Mesenchymal stem cell (in vitro differentiated cells and primary cell): ENCODE data around the gene CAMTA1.
A peak's percentile ranks its signal among the peaks of the same experiment; 100 is the strongest.

Source experiments
- DNase-seq: peaks from one replicate; pipeline ENCODE4 v3.0.0-alpha.2; 2013
- H2AFZ ChIP-seq: one replicate; pipeline ENCODE4 v1.6.1; 2013; ENCODE audit warnings: low read depth, mild to moderate bottlenecking, control low read depth, inconsistent platforms, low read length, moderate library complexity
- H2AK5ac ChIP-seq: 2 replicates; pipeline ENCODE4 v1.6.1; 2013; ENCODE audit warnings: low read length, moderate library complexity, mild to moderate bottlenecking, inconsistent platforms; ENCODE audit not compliant: severe bottlenecking
- H2BK120ac ChIP-seq: one replicate; pipeline ENCODE4 v1.6.1; 2013; ENCODE audit warnings: low read depth, mild to moderate bottlenecking, inconsistent platforms, low read length, moderate library complexity
- H2BK12ac ChIP-seq, 2 experiments: one replicate each; pipeline ENCODE4 v1.6.1; 2013; ENCODE audit warnings: inconsistent platforms in 2 of 2, low read length in 2 of 2, mild to moderate bottlenecking in 2 of 2, moderate library complexity in 2 of 2, control low read depth in 1 of 2
- H2BK15ac ChIP-seq: one replicate; pipeline ENCODE4 v1.6.1; 2013; ENCODE audit warnings: mild to moderate bottlenecking, low read depth, inconsistent platforms; ENCODE audit not compliant: poor library complexity, severe bottlenecking
- H2BK5ac ChIP-seq: 2 replicates; pipeline ENCODE4 v1.6.1; 2013; ENCODE audit warnings: low read depth, mild to moderate bottlenecking, low read length, control low read depth, inconsistent platforms; ENCODE audit not compliant: poor library complexity, severe bottlenecking
- H3K14ac ChIP-seq, 2 experiments: one replicate each; pipeline ENCODE4 v1.6.1; 2013; ENCODE audit warnings: inconsistent platforms in 2 of 2, low read length in 2 of 2, control low read depth in 1 of 2, mild to moderate bottlenecking in 1 of 2, moderate library complexity in 1 of 2
- H3K18ac ChIP-seq, 2 experiments: one replicate each; pipeline ENCODE4 v1.6.1; 2013; ENCODE audit warnings: inconsistent platforms in 2 of 2, low read length in 2 of 2, control low read depth in 1 of 2, low read depth in 1 of 2, mild to moderate bottlenecking in 1 of 2
- H3K23ac ChIP-seq, 2 experiments: one replicate each; pipeline ENCODE4 v1.6.1; 2013; ENCODE audit warnings: inconsistent platforms in 2 of 2, low read length in 2 of 2, mild to moderate bottlenecking in 2 of 2, moderate library complexity in 2 of 2, control low read depth in 1 of 2
- H3K27ac ChIP-seq: 2 replicates; pipeline ENCODE4 v1.5.1; 2013; ENCODE audit warnings: mild to moderate bottlenecking, moderate library complexity, low read length, control low read depth, inconsistent platforms; ENCODE audit not compliant: poor library complexity, severe bottlenecking
- H3K27me3 ChIP-seq, 2 experiments: 2 replicates each; pipeline versions ENCODE4 v1.6.1 to v1.7.0; 2013; ENCODE audit warnings: low read length in 2 of 2, mild to moderate bottlenecking in 2 of 2, moderate library complexity in 2 of 2, control low read depth in 1 of 2, inconsistent platforms in 1 of 2; ENCODE audit not compliant: control insufficient read depth in 1 of 2, insufficient read depth in 1 of 2
- H3K36me3 ChIP-seq, 2 experiments: 2 replicates each; pipeline versions ENCODE4 v1.6.1 to v1.7.0; 2013; ENCODE audit warnings: low read length in 2 of 2, control low read depth in 1 of 2, inconsistent platforms in 1 of 2, low read depth in 1 of 2, mild to moderate bottlenecking in 1 of 2; ENCODE audit not compliant: insufficient read depth in 2 of 2, control insufficient read depth in 1 of 2
- H3K4ac ChIP-seq, 2 experiments: one replicate each; pipeline ENCODE4 v1.6.1; 2013; ENCODE audit warnings: inconsistent platforms in 2 of 2, low read length in 2 of 2, mild to moderate bottlenecking in 2 of 2, moderate library complexity in 2 of 2, control low read depth in 1 of 2, low read depth in 1 of 2
- H3K4me1 ChIP-seq: 2 replicates; pipeline ENCODE4 v1.6.1; 2013; ENCODE audit warnings: low read depth, low read length, control low read depth; ENCODE audit not compliant: control insufficient read depth, insufficient read depth
- H3K4me2 ChIP-seq: 2 replicates; pipeline ENCODE4 v1.6.1; 2013; ENCODE audit warnings: low read length, mild to moderate bottlenecking, inconsistent platforms; ENCODE audit not compliant: poor library complexity, severe bottlenecking
- H3K4me3 ChIP-seq, 2 experiments: 2 replicates each; pipeline versions ENCODE4 v1.5.1 to v1.7.0; 2013; ENCODE audit warnings: low read length in 2 of 2, mild to moderate bottlenecking in 2 of 2, control low read depth in 1 of 2, low read depth in 1 of 2; ENCODE audit not compliant: insufficient read depth in 1 of 2
- H3K79me1 ChIP-seq: replicated peaks from 2 replicates; pipeline ENCODE4 v1.6.1; 2013; ENCODE audit warnings: mild to moderate bottlenecking, control low read depth, low read length, inconsistent platforms; ENCODE audit not compliant: poor library complexity, severe bottlenecking
- H3K9ac ChIP-seq: 2 replicates; pipeline ENCODE4 v1.7.0; 2013; ENCODE audit warnings: mild to moderate bottlenecking, low read length, moderate library complexity
- H3K9me3 ChIP-seq: 2 replicates; pipeline ENCODE4 v1.7.0; 2013; ENCODE audit warnings: mild to moderate bottlenecking, low read length; ENCODE audit not compliant: control insufficient read depth
- H4K8ac ChIP-seq: one replicate; pipeline ENCODE4 v1.6.1; 2013; ENCODE audit warnings: inconsistent platforms, mild to moderate bottlenecking, low read length, moderate library complexity
- H4K91ac ChIP-seq: one replicate; pipeline ENCODE4 v1.6.1; 2013; ENCODE audit warnings: mild to moderate bottlenecking, low read length, inconsistent platforms
- WGBS: methylation state at CpG from one replicate; pipeline ENCODE4 v1.1.7; 2013; ENCODE audit warnings: mixed read lengths; 5-methylcytosine and 5-hydroxymethylcytosine counted together

The CAMTA1 gene

GRCh38 chr1:6890686-6891085 lies 105.4 kb downstream of the CAMTA1 start:
- no peak overlapping the region for H2BK12ac ChIP-seq
- no peak overlapping the region for H2BK15ac ChIP-seq
- H4K8ac ChIP-seq = no peak overlapping the region
- H3K27me3 ChIP-seq = no peaks in the 10 kb centered on the region
- H2AK5ac ChIP-seq = no peak overlapping the region
- no peak overlapping the region for H3K4me2 ChIP-seq
- H3K9me3 ChIP-seq = no peaks in the 10 kb centered on the region
- no peak overlapping the region for H2AFZ ChIP-seq
- no peak overlapping the region for H3K4ac ChIP-seq
- H3K18ac ChIP-seq = no peak overlapping the region
- no peak overlapping the region for H3K27ac ChIP-seq
- DNase-seq = no peak
- H3K4me3 ChIP-seq = no peak overlapping the region
- H2BK5ac ChIP-seq = no peak overlapping the region
- no peak overlapping the region for H3K23ac ChIP-seq
- H3K4me1 ChIP-seq = peaks cover 5% of the 10 kb centered on the region
- H3K79me1 ChIP-seq = peaks cover 26% of the 10 kb centered on the region
- peaks cover 0 to 2% of the 10 kb centered on the region in 2 experiments for H3K36me3 ChIP-seq
- 91% methylated on average over 1 of the region's 1 CpG for WGBS
- no peak overlapping the region for H2BK120ac ChIP-seq
- no peak overlapping the region for H4K91ac ChIP-seq
- H3K9ac ChIP-seq = no peak overlapping the region
- H3K14ac ChIP-seq = no peak overlapping the region

- Histone ChIP-seq H3K9ac (no peak overlapping the region), H3K18ac (no peak overlapping the region), H3K27ac (no peak overlapping the region), H3K23ac (no peak overlapping the region), H4K91ac (no peak overlapping the region), H2BK15ac (no peak overlapping the region), H2AK5ac (no peak overlapping the region), H3K4me1 (peaks cover 3% of the 10 kb centered on the region), H4K8ac (no peak overlapping the region), H3K4ac (no peak overlapping the region), H3K14ac (no peak overlapping the region), H2BK12ac (no peak overlapping the region), H2AFZ (no peak overlapping the region), H3K9me3 (no peaks in the 10 kb centered on the region), H3K4me3 (no peak overlapping the region), H3K79me1 (peaks cover 24% of the 10 kb centered on the region), H3K36me3 (no peaks in the 10 kb centered on the region), H2BK5ac (no peak overlapping the region), H2BK120ac (no peak overlapping the region), H3K27me3 (no peaks in the 10 kb centered on the region), H3K4me2 (no peak overlapping the region)
- DNase-seq = peak; percentile 51
- WGBS = 87% methylated on average over 7 of the region's 7 CpGs
These were observed 106.7 kb downstream of the CAMTA1 start for GRCh38 chr1:6891781-6892579.

GRCh38 chr1:6893388-6893787 lies 108.1 kb downstream of the CAMTA1 start:
- Histone ChIP-seq H3K4me1 (no peaks in the 10 kb centered on the region), H3K23ac (no peak overlapping the region), H3K4me3 (no peak overlapping the region), H2AK5ac (no peak overlapping the region), H3K27me3 (no peaks in the 10 kb centered on the region), H2BK120ac (no peak overlapping the region), H2BK15ac (no peak overlapping the region), H2BK5ac (no peak overlapping the region), H3K9ac (no peak overlapping the region), H4K91ac (no peak overlapping the region), H3K18ac (no peak overlapping the region), H2AFZ (no peak overlapping the region), H4K8ac (no peak overlapping the region), H3K27ac (no peak overlapping the region), H3K9me3 (no peaks in the 10 kb centered on the region), H3K79me1 (peaks cover 21% of the 10 kb centered on the region), H3K4me2 (no peak overlapping the region), H3K4ac (no peak overlapping the region), H3K14ac (no peak overlapping the region), H3K36me3 (no peaks in the 10 kb centered on the region), H2BK12ac (no peak overlapping the region)
- 74% methylated on average over 4 of the region's 7 CpGs for WGBS
- no peak for DNase-seq

GRCh38 chr1:6897138-6897537 lies 111.9 kb downstream of the CAMTA1 start:
- Histone ChIP-seq H3K4me1 (no peaks in the 10 kb centered on the region), H3K79me1 (peaks cover 22% of the 10 kb centered on the region), H3K9ac (no peak overlapping the region), H3K27ac (no peak overlapping the region), H3K14ac (no peak overlapping the region), H4K8ac (no peak overlapping the region), H3K27me3 (no peaks in the 10 kb centered on the region), H3K18ac (no peak overlapping the region), H2AFZ (no peak overlapping the region), H3K4me3 (no peak overlapping the region), H3K36me3 (peaks cover 0 to 3% of the 10 kb centered on the region in 2 experiments), H2AK5ac (no peak overlapping the region), H3K4me2 (no peak overlapping the region), H4K91ac (no peak overlapping the region), H2BK12ac (no peak overlapping the region), H2BK5ac (no peak overlapping the region), H3K9me3 (no peaks in the 10 kb centered on the region), H2BK15ac (no peak overlapping the region), H3K23ac (no peak overlapping the region), H3K4ac (no peak overlapping the region), H2BK120ac (no peak overlapping the region)
- no peak for DNase-seq
- WGBS = no CpG with 5 or more reads among the region's 2 CpGs
